ENCODE results near the gene ZMIZ1. TPM values are rescaled to one million over a fixed set of nuclear protein-coding genes. Genes with fewer than 3 reads are reported as not detected.

The ZMIZ1 gene
- polyA plus RNA-seq, 1 donor from 2014 or later = 26.8 TPM

DNA sequence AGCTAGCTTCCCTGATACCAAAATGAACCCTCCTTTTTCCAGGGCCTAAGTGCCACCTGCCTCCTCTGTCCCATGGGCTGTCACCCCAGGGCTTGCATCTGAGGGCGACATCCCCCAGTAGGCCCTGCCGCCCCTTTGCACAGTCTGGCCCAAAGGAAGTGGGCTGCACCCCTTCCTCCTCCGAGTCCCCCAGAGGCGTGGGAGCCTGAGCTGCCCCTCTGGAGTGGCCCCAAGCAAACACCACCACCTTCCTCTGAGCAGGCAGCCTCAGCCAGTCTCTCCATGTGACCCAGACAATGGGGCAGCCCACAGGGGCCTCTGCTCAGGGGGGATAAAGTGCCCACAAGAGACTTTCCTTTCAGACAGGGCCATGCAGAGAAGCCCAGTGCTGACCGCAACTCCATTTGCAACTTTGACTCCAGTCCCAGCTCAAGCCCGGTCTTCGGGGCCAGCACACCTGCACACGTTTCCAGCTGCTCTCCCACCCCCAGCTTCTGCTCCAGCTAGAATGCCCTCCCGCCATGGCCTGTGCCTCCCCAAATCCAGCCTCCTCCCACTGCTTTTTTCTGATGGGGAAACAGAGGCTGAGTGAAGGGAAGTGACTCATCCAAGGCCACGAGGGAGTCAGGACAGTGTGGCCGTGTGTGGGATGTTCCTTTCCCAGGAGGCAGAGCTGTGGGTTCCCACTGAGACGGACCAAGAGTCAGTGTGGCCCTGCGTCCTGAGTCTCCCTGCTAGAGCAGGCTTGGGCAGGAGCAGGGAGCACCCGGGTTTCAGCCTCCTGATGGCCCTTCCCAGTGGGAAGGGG lies 111.9 kb downstream of the ZMIZ1 start (continued):
- no peak for TF ChIP-seq SMC3 (conservative IDR thresholded peaks at IDR 0.05; ENCODE audit: poor library complexity)
- TF ChIP-seq EP300 (conservative IDR thresholded peaks at IDR 0.05; ENCODE audit: poor library complexity, severe bottlenecking) = no peak

GRCh38 chr10:79181227-79181626 lies 112.5 kb downstream of the ZMIZ1 start:
- Histone ChIP-seq H3K9ac (ENCODE audit: low read length) (peak overlapping the region; percentile 12), H4K20me1 (ENCODE audit: insufficient read depth) (no peaks in the 10 kb centered on the region), H2AFZ (ENCODE audit: low read depth, low read length) (no peak overlapping the region), H3K9me3 (ENCODE audit: low read length) (no peaks in the 10 kb centered on the region), H3K27ac (ENCODE audit: low read length) (peak overlapping the region; percentile 34), H3K4me3 (ENCODE audit: low read length) (no peak overlapping the region), H3K9me2 (ENCODE audit: insufficient read depth, low read length) (no peaks in the 10 kb centered on the region), H3K79me2 (replicated peaks; ENCODE audit: insufficient read depth, low read length) (peaks cover 14% of the 10 kb centered on the region), H3F3A (ENCODE audit: insufficient read depth, low read length, poor library complexity, severe bottlenecking) (no peaks in the 10 kb centered on the region), H3K4me2 (ENCODE audit: low read length) (no peak overlapping the region), H3K27me3 (ENCODE audit: insufficient read depth, low read depth, low read length) (no peaks in the 10 kb centered on the region), H3K36me3 (ENCODE audit: insufficient read depth, low read length) (no peaks in the 10 kb centered on the region)
- TF ChIP-seq, protein P1, sequence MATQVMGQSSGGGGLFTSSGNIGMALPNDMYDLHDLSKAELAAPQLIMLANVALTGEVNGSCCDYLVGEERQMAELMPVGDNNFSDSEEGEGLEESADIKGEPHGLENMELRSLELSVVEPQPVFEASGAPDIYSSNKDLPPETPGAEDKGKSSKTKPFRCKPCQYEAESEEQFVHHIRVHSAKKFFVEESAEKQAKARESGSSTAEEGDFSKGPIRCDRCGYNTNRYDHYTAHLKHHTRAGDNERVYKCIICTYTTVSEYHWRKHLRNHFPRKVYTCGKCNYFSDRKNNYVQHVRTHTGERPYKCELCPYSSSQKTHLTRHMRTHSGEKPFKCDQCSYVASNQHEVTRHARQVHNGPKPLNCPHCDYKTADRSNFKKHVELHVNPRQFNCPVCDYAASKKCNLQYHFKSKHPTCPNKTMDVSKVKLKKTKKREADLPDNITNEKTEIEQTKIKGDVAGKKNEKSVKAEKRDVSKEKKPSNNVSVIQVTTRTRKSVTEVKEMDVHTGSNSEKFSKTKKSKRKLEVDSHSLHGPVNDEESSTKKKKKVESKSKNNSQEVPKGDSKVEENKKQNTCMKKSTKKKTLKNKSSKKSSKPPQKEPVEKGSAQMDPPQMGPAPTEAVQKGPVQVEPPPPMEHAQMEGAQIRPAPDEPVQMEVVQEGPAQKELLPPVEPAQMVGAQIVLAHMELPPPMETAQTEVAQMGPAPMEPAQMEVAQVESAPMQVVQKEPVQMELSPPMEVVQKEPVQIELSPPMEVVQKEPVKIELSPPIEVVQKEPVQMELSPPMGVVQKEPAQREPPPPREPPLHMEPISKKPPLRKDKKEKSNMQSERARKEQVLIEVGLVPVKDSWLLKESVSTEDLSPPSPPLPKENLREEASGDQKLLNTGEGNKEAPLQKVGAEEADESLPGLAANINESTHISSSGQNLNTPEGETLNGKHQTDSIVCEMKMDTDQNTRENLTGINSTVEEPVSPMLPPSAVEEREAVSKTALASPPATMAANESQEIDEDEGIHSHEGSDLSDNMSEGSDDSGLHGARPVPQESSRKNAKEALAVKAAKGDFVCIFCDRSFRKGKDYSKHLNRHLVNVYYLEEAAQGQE (IDR thresholded peaks at IDR 0.05; ENCODE audit: borderline replicate concordance) = no peak
- TF ChIP-seq EZH2 (IDR thresholded peaks at IDR 0.05; ENCODE audit: borderline replicate concordance, insufficient read depth, low read length, poor library complexity, severe bottlenecking) = no peak
- no peak for TF ChIP-seq TAF1 (IDR thresholded peaks at IDR 0.05; ENCODE audit: low read depth)
- no peak for TF ChIP-seq POLR2AphosphoS5 (IDR thresholded peaks at IDR 0.05)
- TF ChIP-seq MXI1 (conservative IDR thresholded peaks at IDR 0.05; ENCODE audit: poor library complexity, severe bottlenecking) = no peak
- TF ChIP-seq EP300 (conservative IDR thresholded peaks at IDR 0.05; ENCODE audit: poor library complexity, severe bottlenecking) = no peak
- no peak for TF ChIP-seq RAD21 (conservative IDR thresholded peaks at IDR 0.05)
- no peak for TF ChIP-seq SMC3 (conservative IDR thresholded peaks at IDR 0.05; ENCODE audit: poor library complexity)
- TF ChIP-seq CTCF (IDR thresholded peaks at IDR 0.05; ENCODE audit: poor library complexity, severe bottlenecking) = no peak
